Panc1 (cell line): ENCODE results near the gene GMPPA. TPM values are rescaled to one million over a fixed set of nuclear protein-coding genes. Genes with fewer than 3 reads are reported as not detected.

Experiments used
- ATAC-seq: fragments of 200-7000 bp; cut with Tn5 transposase; 2 replicates; pipeline ENCODE4 v1.9.1; 2020; ENCODE audit warnings: mild to moderate bottlenecking, moderate library complexity
- BruUV-seq: library from RNA; stranded (reverse); fragments of 400-500 nt; replicated peaks from 2 replicates; lab custom pipeline; 2021; lab: Mats Ljungman, UMichigan
- CTCF ChIA-PET: fragments of 300-600 bp; sonication (Branson Sonifier 250); formaldehyde crosslinking; loops from one replicate; lab custom pipeline; 2022; ENCODE audit warnings: antibody characterized with exemption; lab: Charles Lee
- POLR2A ChIA-PET: fragments of 300-600 bp; sonication (Branson Sonifier 250); formaldehyde crosslinking; loops from one replicate; lab custom pipeline; 2022; ENCODE audit warnings: antibody characterized with exemption; lab: Charles Lee
- DNase-seq: peaks from one replicate; pipeline ENCODE4 v3.0.0-alpha.2; 2010; ENCODE audit warnings: low read depth, low spot score
- H3K27ac ChIP-seq: 2 replicates; pipeline ENCODE4 v1.5.1; 2011; ENCODE audit warnings: mild to moderate bottlenecking, low read length, inconsistent platforms
- H3K27me3 ChIP-seq: fragments of 200-500 bp; sonication (Bioruptor generic); 2 replicates; pipeline ENCODE4 v1.6.0; 2014; ENCODE audit warnings: low read length, inconsistent platforms; ENCODE audit not compliant: control insufficient read depth, insufficient read depth
- H3K36me3 ChIP-seq: fragments of 200-500 bp; sonication (Bioruptor generic); 2 replicates; pipeline ENCODE4 v1.5.1; 2014; ENCODE audit warnings: inconsistent platforms, mild to moderate bottlenecking, low read length, moderate library complexity; ENCODE audit not compliant: control insufficient read depth, insufficient read depth
- H3K4me1 ChIP-seq: 2 replicates; pipeline ENCODE4 v1.5.1; 2011; ENCODE audit warnings: inconsistent platforms, mild to moderate bottlenecking, low read length, moderate library complexity; ENCODE audit not compliant: control insufficient read depth, insufficient read depth
- H3K4me3 ChIP-seq, 2 experiments: 2 replicates each; pipeline ENCODE4 v1.5.1; 2011 to 2012; ENCODE audit warnings: low read depth in 2 of 2, low read length in 2 of 2, mild to moderate bottlenecking in 2 of 2, inconsistent platforms in 1 of 2, moderate library complexity in 1 of 2
- H3K9me3 ChIP-seq: fragments of 200-500 bp; sonication (Bioruptor generic); 2 replicates; pipeline ENCODE4 v1.5.1; 2014; ENCODE audit warnings: low read depth, mild to moderate bottlenecking, inconsistent platforms, low read length, moderate library complexity; ENCODE audit not compliant: control insufficient read depth, insufficient read depth
- CTCF ChIP-seq: fragments of 450-650 bp; IDR thresholded peaks from 2 replicates; pipeline ENCODE4 v1.5.1; 2017; ENCODE audit warnings: mild to moderate bottlenecking
- POLR2AphosphoS5 ChIP-seq: IDR thresholded peaks from 2 replicates; pipeline ENCODE4 v1.6.1; 2012; ENCODE audit warnings: mild to moderate bottlenecking, low read depth, low read length, moderate library complexity
- SIN3A ChIP-seq: IDR thresholded peaks from 2 replicates; pipeline ENCODE4 v1.6.1; 2012; ENCODE audit warnings: low read depth, mild to moderate bottlenecking, low read length, moderate library complexity, borderline replicate concordance; ENCODE audit not compliant: insufficient read depth
- TCF7L2 ChIP-seq: IDR thresholded peaks from 2 replicates; pipeline ENCODE4 v1.6.1; 2011; ENCODE audit warnings: mild to moderate bottlenecking, low read depth, low read length, inconsistent platforms
- in situ Hi-C: cut with HindIII; loops from 2 replicates; pipeline ENCODE4 v1.10.0; 2016; ENCODE audit warnings: low sequenced_read_pairs, low pct_unique_long_range_greater_than_20kb
- intact Hi-C: fragments of 100-400 bp; cut with micrococcal nuclease; formaldehyde crosslinking; loops from one replicate; pipeline ENCODE4 v1.10.0; 2022; ENCODE audit not compliant: unreplicated experiment
- total RNA-seq: library from RNA; stranded (reverse); gene quantifications from one replicate; pipeline ENCODE4 v1.2.1, GENCODE V29; 2021; ENCODE audit not compliant: unreplicated experiment
- TF ChIP-seq, protein P1 (sequence below), 2 experiments: IDR thresholded peaks; 2 replicates each; pipeline ENCODE4 v1.6.1; 2011 to 2012; ENCODE audit warnings: low read depth in 2 of 2, control low read depth in 1 of 2, low read length in 1 of 2, mild to moderate bottlenecking in 1 of 2, moderate library complexity in 1 of 2; ENCODE audit not compliant: insufficient read depth in 1 of 2

The GMPPA gene
- total RNA-seq, 1 experiment from 2014 or later = 66.2 TPM

- POLR2A ChIA-PET = no interaction called here
- no peaks in the 10 kb centered on the region for H3K36me3 ChIP-seq
- H3K27me3 ChIP-seq = no peaks in the 10 kb centered on the region
- TF ChIP-seq, protein P1, sequence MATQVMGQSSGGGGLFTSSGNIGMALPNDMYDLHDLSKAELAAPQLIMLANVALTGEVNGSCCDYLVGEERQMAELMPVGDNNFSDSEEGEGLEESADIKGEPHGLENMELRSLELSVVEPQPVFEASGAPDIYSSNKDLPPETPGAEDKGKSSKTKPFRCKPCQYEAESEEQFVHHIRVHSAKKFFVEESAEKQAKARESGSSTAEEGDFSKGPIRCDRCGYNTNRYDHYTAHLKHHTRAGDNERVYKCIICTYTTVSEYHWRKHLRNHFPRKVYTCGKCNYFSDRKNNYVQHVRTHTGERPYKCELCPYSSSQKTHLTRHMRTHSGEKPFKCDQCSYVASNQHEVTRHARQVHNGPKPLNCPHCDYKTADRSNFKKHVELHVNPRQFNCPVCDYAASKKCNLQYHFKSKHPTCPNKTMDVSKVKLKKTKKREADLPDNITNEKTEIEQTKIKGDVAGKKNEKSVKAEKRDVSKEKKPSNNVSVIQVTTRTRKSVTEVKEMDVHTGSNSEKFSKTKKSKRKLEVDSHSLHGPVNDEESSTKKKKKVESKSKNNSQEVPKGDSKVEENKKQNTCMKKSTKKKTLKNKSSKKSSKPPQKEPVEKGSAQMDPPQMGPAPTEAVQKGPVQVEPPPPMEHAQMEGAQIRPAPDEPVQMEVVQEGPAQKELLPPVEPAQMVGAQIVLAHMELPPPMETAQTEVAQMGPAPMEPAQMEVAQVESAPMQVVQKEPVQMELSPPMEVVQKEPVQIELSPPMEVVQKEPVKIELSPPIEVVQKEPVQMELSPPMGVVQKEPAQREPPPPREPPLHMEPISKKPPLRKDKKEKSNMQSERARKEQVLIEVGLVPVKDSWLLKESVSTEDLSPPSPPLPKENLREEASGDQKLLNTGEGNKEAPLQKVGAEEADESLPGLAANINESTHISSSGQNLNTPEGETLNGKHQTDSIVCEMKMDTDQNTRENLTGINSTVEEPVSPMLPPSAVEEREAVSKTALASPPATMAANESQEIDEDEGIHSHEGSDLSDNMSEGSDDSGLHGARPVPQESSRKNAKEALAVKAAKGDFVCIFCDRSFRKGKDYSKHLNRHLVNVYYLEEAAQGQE (IDR thresholded peaks at IDR 0.05; ENCODE audit: insufficient read depth in 1 of 2, low read depth in 2 of 2, low read length in 1 of 2) = no peak
- in situ Hi-C loops = no loop called here
- no peak overlapping the region for H3K27ac ChIP-seq
- DNase-seq = no peak
- ATAC-seq = no peak
- peaks cover 7% of the 10 kb centered on the region; the same call in 1 of the 2 replicates for H3K4me1 ChIP-seq
- no peaks in the 10 kb centered on the region for H3K9me3 ChIP-seq
- intact Hi-C loops = no loop called here
- H3K4me3 ChIP-seq = no peak overlapping the region
- BruUV-seq = no TSS peak
- CTCF ChIA-PET = no interaction called here
Observed at GRCh38 chr2:219453671-219454590, 44.8 kb upstream of the GMPPA start.

GRCh38 chr2:219455581-219455980 lies 43.1 kb upstream of the GMPPA start:
- intact Hi-C loops (no loop called here), in situ Hi-C loops (no loop called here)
- Histone ChIP-seq H3K36me3 (no peaks in the 10 kb centered on the region), H3K9me3 (no peaks in the 10 kb centered on the region), H3K4me3 (no peak overlapping the region), H3K27me3 (no peaks in the 10 kb centered on the region), H3K4me1 (peaks cover 7% of the 10 kb centered on the region; the same call in 1 of the 2 replicates), H3K27ac (no peak overlapping the region)
- ATAC-seq (no peak), DNase-seq (no peak)
- ChIA-PET CTCF (no interaction called here), POLR2A (interaction anchor here (0.5 kb wide), 1 partner anchor 25 kb away, joined by 5 read pairs; no protein-coding TSS in a partner anchor)
- TF ChIP-seq SIN3A (no peak), CTCF (no peak), TCF7L2 (no peak), POLR2AphosphoS5 (no peak)
- TF ChIP-seq, protein P1 (IDR thresholded peaks at IDR 0.05; ENCODE audit: insufficient read depth in 1 of 2, low read depth in 2 of 2, low read length in 1 of 2) = no peak
- no TSS peak for BruUV-seq
